Heart right ventricle (tissue), 16 donors: ENCODE data around the gene BLOC1S2. TPM values are rescaled to one million over a fixed set of nuclear protein-coding genes. Genes with fewer than 3 reads are reported as not detected.

Experiments used
- ATAC-seq, 8 donors: fragments of 200-7000 bp; cut with Tn5 transposase; one replicate each; pipeline ENCODE4 v1.9.1; 2020; ENCODE audit warnings: mild to moderate bottlenecking in 8 of 8, moderate library complexity in 8 of 8, moderate number of reproducible peaks in 1 of 8
- DNase-seq, 2 donors: peaks; one replicate each; pipeline ENCODE4 v3.0.0-alpha.2; 2020
- H3K27ac ChIP-seq, 10 donors: fragments of 200-600 bp; sonication (generic) in 2 of 10; one replicate each; pipeline versions ENCODE4 v1.5.0 to v1.8.0; 2020 to 2022; ENCODE audit warnings: mild to moderate bottlenecking in 3 of 10
- H3K27me3 ChIP-seq, 7 donors: fragments of 200-600 bp; one replicate each; pipeline ENCODE4 v1.8.0; 2021 to 2022; ENCODE audit warnings: mild to moderate bottlenecking in 2 of 7
- H3K36me3 ChIP-seq, 9 donors: fragments of 200-600 bp; sonication (generic) in 1 of 9; one replicate each; pipeline versions ENCODE4 v1.5.0 to v1.8.0; 2020 to 2022; ENCODE audit warnings: mild to moderate bottlenecking in 2 of 9
- H3K4me1 ChIP-seq, 9 donors: fragments of 200-600 bp; sonication (generic) in 1 of 9; one replicate each; pipeline versions ENCODE4 v1.5.0 to v1.8.0; 2020 to 2022; ENCODE audit warnings: mild to moderate bottlenecking in 4 of 9
- H3K4me3 ChIP-seq, 10 donors: fragments of 200-600 bp; sonication (generic) in 2 of 10; one replicate each; pipeline versions ENCODE4 v1.5.0 to v1.8.0; 2020 to 2022; ENCODE audit warnings: mild to moderate bottlenecking in 7 of 10, moderate library complexity in 2 of 10
- H3K9me3 ChIP-seq, 11 donors: fragments of 200-600 bp in 10 of 11; sonication (generic) in 2 of 11; one replicate each; pipeline versions ENCODE4 v1.5.0 to v1.8.0; 2013 to 2022; ENCODE audit warnings: mild to moderate bottlenecking in 2 of 11, control low read depth in 1 of 11, moderate library complexity in 1 of 11
- WGBS, 2 donors: extraction: QIAGEN DNeasy Blood & Tissue Kit; methylation state at CpG; one replicate each; pipeline ENCODE4 v1.1.7; 2013; ENCODE audit warnings: inconsistent platforms in 1 of 2; 5-methylcytosine and 5-hydroxymethylcytosine counted together
- intact Hi-C, 10 donors: fragments of 100-400 bp; cut with DNase I; formaldehyde crosslinking; loops; one replicate each; pipeline versions ENCODE4 v1.11.1 to v1.14.2; 2022
- polyA plus RNA-seq, 2 donors: library from polyadenylated mRNA; stranded (reverse); fragments of 200-250 nt; gene quantifications; one replicate each; pipeline ENCODE4 v1.2.3, GENCODE V29; 2013
- total RNA-seq, 10 donors: library from RNA; stranded (reverse); fragmentation: NEBNext Ultra II Directional in 3 of 10; extraction: Animal tissue kit (Norgen Biotek cat#: 25700) in 3 of 10; gene quantifications; one replicate each; pipeline versions ENCODE4 v1.2.1 to v1.2.4, GENCODE V29; 2021 to 2023
- TF ChIP-seq, protein P1 (sequence below), 9 donors: fragments of 200-600 bp; sonication (generic) in 2 of 9; IDR thresholded peaks; one replicate each; pipeline versions ENCODE4 v1.5.0 to v1.8.0; 2021 to 2022; ENCODE audit warnings: antibody characterized with exemption in 9 of 9, mild to moderate bottlenecking in 5 of 9, moderate library complexity in 1 of 9
- donor health status: Arrhythmogenic right ventricular cardiomyopathy.
- donor health status: ischemic (EF 13 %, LVEDD 7.1; RV severe dilation, severe dysfunction).
- donor health status: healthy with polysubstance abuse.
- donor health status: DM: no; HTN: yes; CAD: no.
- donor health status: DM: no; HTN: no; CAD: no.
- donor health status: ischemic (EF 25% LVEDD 6.9; RV normal size, moderate dysfunction).
- donor health status: ischemic (EF 25% LVEDD 5.7; RV mildly dilated, moderate dysfunction).
- donor health status: healthy.
- donor health status: DM: yes; HTN: yes; CAD: no.
- donor health status: Ischemic cardiomyopathy.
- donor health status: ischemic (EF 35%, LVEDD 5.7; RV mildly dilated, moderate dysfunction).
- donor health status: nonischemic (EF 11% LVEDD 7.7; RV severe dilation, severe dysfunction).
- donor health status: DM: yes; HTN: yes; CAD: no.
- donor health status: PGD.
- donor health status: ischemic (EF 29% LVEDD 5.4; RV normal size, mild dysfunction).
- donor health status: nonischemic (EF 23%, LVEDD 6.1; RV moderate dilation, normal function).

BLOC1S2 gene
- total and polyA plus RNA-seq, 12 donors = 13.6 to 32.2 (median 19.8) TPM

DNA sequence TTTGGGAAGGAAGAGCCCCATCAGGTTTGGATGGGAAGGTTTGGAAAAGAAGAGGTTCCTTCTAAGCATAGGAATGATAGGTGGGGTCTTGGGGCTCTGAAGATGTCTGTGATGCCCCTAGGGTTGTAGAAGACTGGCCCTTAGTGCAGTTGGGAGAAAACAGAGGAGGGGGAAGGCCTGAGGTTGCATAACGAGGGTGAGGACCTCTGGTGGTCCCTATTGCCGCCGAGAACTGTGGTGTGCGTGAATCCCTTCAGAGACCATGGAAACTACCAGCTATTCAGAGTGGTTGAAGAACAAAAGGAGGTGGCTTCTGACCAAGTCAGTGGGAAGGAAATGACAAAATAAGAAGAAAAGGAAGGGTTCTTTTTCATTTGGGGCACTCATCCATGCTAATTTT, 46.6 kb upstream of the BLOC1S2 start:
- 49 to 53% methylated on average over 4 of the region's 4 CpGs for WGBS, 2 donors
- no peaks in the 10 kb centered on the region for H3K36me3 ChIP-seq
- intact Hi-C loops = loop anchor here in 2 of 10 donors (10.0 kb wide), 2 partner anchors 182 to 542 kb away; partner anchors contain the start of gene SEC31B (in 2 of the 2)
- no peaks in the 10 kb centered on the region for H3K9me3 ChIP-seq
- DNase-seq = no peak
- ATAC-seq = no peak
- H3K27me3 ChIP-seq = peaks cover 0 to 74% (median 55%) of the 10 kb centered on the region in 7 donors
- TF ChIP-seq, protein P1, sequence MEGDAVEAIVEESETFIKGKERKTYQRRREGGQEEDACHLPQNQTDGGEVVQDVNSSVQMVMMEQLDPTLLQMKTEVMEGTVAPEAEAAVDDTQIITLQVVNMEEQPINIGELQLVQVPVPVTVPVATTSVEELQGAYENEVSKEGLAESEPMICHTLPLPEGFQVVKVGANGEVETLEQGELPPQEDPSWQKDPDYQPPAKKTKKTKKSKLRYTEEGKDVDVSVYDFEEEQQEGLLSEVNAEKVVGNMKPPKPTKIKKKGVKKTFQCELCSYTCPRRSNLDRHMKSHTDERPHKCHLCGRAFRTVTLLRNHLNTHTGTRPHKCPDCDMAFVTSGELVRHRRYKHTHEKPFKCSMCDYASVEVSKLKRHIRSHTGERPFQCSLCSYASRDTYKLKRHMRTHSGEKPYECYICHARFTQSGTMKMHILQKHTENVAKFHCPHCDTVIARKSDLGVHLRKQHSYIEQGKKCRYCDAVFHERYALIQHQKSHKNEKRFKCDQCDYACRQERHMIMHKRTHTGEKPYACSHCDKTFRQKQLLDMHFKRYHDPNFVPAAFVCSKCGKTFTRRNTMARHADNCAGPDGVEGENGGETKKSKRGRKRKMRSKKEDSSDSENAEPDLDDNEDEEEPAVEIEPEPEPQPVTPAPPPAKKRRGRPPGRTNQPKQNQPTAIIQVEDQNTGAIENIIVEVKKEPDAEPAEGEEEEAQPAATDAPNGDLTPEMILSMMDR (IDR thresholded peaks at IDR 0.05) = no peak
- H3K4me1 ChIP-seq = no peaks in the 10 kb centered on the region
- H3K4me3 ChIP-seq = no peak overlapping the region
- H3K27ac ChIP-seq = no peak overlapping the region

DNA sequence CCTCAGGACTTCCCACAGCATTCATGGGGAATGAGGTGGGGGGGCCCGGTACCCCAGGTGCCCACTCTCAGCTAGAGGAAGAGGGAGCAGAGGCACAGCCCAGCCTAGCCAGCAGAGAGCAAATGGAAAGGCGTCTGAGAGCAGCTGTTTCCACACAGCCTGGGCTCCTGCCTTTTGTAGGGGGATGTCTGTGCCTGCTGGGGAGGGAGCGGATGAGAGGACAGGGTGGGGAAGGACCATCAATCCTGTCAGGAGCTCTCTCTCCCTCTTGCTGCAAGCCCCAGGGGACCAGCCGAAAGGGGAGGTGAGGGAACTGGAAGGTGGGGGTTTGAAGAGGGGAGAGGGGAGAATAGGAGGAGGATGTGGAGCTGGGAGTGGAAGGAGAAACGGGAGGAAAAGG, 43.6 kb upstream of the BLOC1S2 start, which contains the start of gene PKD2L1:
PKD2L1 (minus strand) TSS at position 150 of the 400 bp plus-strand sequence; CDS start at position 25, 125 bp downstream.
- H3K27me3 ChIP-seq = peaks cover 0 to 65% (median 46%) of the 10 kb centered on the region in 7 donors
- no peak for DNase-seq

DNA sequence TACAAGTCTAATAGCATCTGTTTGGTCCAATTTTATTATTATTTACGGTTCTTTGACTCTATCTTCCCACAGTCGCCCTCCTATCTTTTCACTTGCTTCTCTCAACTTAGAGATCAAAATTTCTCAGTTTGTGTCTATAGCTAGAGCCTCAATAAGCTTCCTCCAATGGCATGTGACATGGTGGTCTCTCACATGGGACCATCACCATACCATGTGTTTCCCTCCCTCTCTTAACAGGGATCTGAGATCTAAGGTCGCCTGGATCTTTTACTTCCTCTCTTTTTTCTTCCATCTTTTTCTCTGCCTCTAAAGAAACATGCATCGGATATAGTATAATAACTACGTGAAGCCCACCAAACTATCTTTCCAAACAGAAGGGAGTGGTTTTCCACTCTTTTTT, 41.7 kb upstream of the BLOC1S2 start:
- H3K4me1 ChIP-seq = peaks cover 0 to 13% (median 7%) of the 10 kb centered on the region in 9 donors
- DNase-seq = no peak
- H3K36me3 ChIP-seq = no peaks in the 10 kb centered on the region
- intact Hi-C loops = no loop called here
- ATAC-seq = no peak
- no peaks in the 10 kb centered on the region for H3K9me3 ChIP-seq
- no peak overlapping the region for H3K4me3 ChIP-seq
- H3K27ac ChIP-seq = no peak overlapping the region
- TF ChIP-seq, protein P1 (IDR thresholded peaks at IDR 0.05) = no peak
- peaks cover 0 to 74% (median 43%) of the 10 kb centered on the region in 7 donors for H3K27me3 ChIP-seq
- 60 to 66% methylated on average over 5 of the region's 5 CpGs for WGBS, 2 donors

More for the DNA sequence above, 43.6 kb upstream of the BLOC1S2 start, which contains the start of gene PKD2L1:
- intact Hi-C loops = loop anchor here in 2 of 10 donors (10.0 kb wide), 2 partner anchors 185 to 545 kb away; partner anchors contain the start of gene SEC31B (in 2 of the 2)
- no peak within 1 kb of the TSS for H3K27ac ChIP-seq
- H3K4me1 ChIP-seq = peaks cover 0 to 13% (median 7%) of the 10 kb centered on the region in 9 donors
- no peaks in the 10 kb centered on the region for H3K36me3 ChIP-seq
- no peak within 1 kb of the TSS for H3K4me3 ChIP-seq
- H3K9me3 ChIP-seq = no peaks in the 10 kb centered on the region
- TF ChIP-seq, protein P1 (IDR thresholded peaks at IDR 0.05) = no peak
- WGBS, 2 donors = 45 to 57% methylated on average over 5 of the region's 5 CpGs
- ATAC-seq = no peak

DNA sequence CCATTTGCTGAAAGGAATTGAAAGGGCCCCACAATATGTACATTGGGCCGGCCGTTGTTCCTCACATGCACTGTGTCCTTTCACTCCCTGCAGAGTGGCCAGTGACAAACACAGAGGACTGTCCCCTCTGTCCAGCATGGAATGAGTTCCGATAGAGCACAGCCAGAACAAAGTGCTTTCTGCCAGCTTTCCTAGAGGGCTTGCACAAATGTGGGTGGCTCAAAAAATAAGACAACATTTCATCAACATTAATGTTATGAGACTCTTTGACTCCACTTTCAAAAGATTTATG, 41.2 kb upstream of the BLOC1S2 start:
- Histone ChIP-seq H3K36me3 (no peaks in the 10 kb centered on the region), H3K4me3 (no peak overlapping the region), H3K4me1 (peaks cover 0 to 13% (median 7%) of the 10 kb centered on the region in 9 donors), H3K27ac (no peak overlapping the region), H3K27me3 (peaks cover 0 to 73% (median 43%) of the 10 kb centered on the region in 7 donors), H3K9me3 (no peaks in the 10 kb centered on the region)
- TF ChIP-seq, protein P1 (IDR thresholded peaks at IDR 0.05) = no peak
- peak in 1 of 8 donors; percentile 46 for ATAC-seq
- WGBS, 2 donors = 59 to 63% methylated on average over 3 of the region's 3 CpGs
- intact Hi-C loops = no loop called here
- no peak for DNase-seq
